H1 (cell line): ENCODE measurements around the gene TAF3. TPM values are rescaled to one million over a fixed set of nuclear protein-coding genes. Genes with fewer than 3 reads are reported as not detected.

Source experiments
- CTCF ChIA-PET: fragments of 300-600 bp; sonication (Branson Sonifier 250); formaldehyde crosslinking; loops from one replicate; lab custom pipeline; 2021; ENCODE audit not compliant: partially characterized antibody; lab: Charles Lee
- POLR2A ChIA-PET: fragments of 300-600 bp; sonication (Branson Sonifier 250); formaldehyde crosslinking; loops from one replicate; lab custom pipeline; 2021; ENCODE audit warnings: inconsistent platforms; ENCODE audit not compliant: partially characterized antibody; lab: Charles Lee
- DNase-seq, 2 experiments: peaks; one replicate each; pipeline versions ENCODE4 v3.0.0 to v3.0.0-alpha.2; 2010 to 2022; ENCODE audit warnings: low spot score in 2 of 2, low read depth in 1 of 2, mixed read lengths in 1 of 2
- FAIRE-seq: peaks from 2 replicates; lab custom pipeline; 2011; peaks lifted over from hg19 to GRCh38; lab: Jason Lieb, UNC
- H2AFZ ChIP-seq: 2 replicates; pipeline ENCODE4 v1.8.1; 2012; ENCODE audit warnings: low read length, inconsistent platforms
- H2AK5ac ChIP-seq: 2 replicates; pipeline ENCODE4 v1.6.1; 2013; ENCODE audit warnings: low read depth, low read length
- H2BK120ac ChIP-seq: replicated peaks from 2 replicates; pipeline ENCODE3; 2013; ENCODE audit warnings: low read depth, low read length, inconsistent platforms
- H2BK12ac ChIP-seq: 2 replicates; pipeline ENCODE4 v1.6.1; 2013; ENCODE audit warnings: low read depth, low read length
- H2BK15ac ChIP-seq: 2 replicates; pipeline ENCODE4 v1.6.1; 2013; ENCODE audit warnings: low read length
- H2BK20ac ChIP-seq: 2 replicates; pipeline ENCODE4 v1.6.1; 2013; ENCODE audit warnings: low read length
- H2BK5ac ChIP-seq: 2 replicates; pipeline ENCODE4 v1.6.1; 2013; ENCODE audit warnings: low read depth, low read length
- H3K14ac ChIP-seq: 2 replicates; pipeline ENCODE4 v1.6.1; 2013; ENCODE audit warnings: inconsistent platforms; ENCODE audit not compliant: insufficient read length
- H3K18ac ChIP-seq: 2 replicates; pipeline ENCODE4 v1.6.1; 2013; ENCODE audit warnings: low read length; ENCODE audit errors: extremely low read depth
- H3K23ac ChIP-seq: 2 replicates; pipeline ENCODE4 v1.6.1; 2013; ENCODE audit warnings: inconsistent platforms; ENCODE audit not compliant: insufficient read length
- H3K23me2 ChIP-seq: 2 replicates; pipeline ENCODE4 v1.6.1; 2013; ENCODE audit warnings: low read depth, low read length
- H3K27ac ChIP-seq: 2 replicates; pipeline ENCODE4 v1.6.1; 2011; ENCODE audit warnings: low read depth, low read length, inconsistent platforms
- H3K27me3 ChIP-seq, 4 experiments: replicated peaks in 1 of 4; 1 replicate in 1 of 4; 2 replicates in 3 of 4; pipeline versions ENCODE4 v1.6.1 to v1.8.1; 2011 to 2013; ENCODE audit warnings: low read length in 3 of 4, mild to moderate bottlenecking in 3 of 4, inconsistent platforms in 2 of 4, mixed read lengths in 2 of 4, moderate library complexity in 1 of 4; ENCODE audit not compliant: control insufficient read depth in 3 of 4, insufficient read depth in 3 of 4; ENCODE audit errors: extremely low read depth in 1 of 4
- H3K36me3 ChIP-seq, 4 experiments: 2 replicates each; pipeline versions ENCODE4 v1.6.1 to v1.8.1; 2011 to 2013; ENCODE audit warnings: mild to moderate bottlenecking in 4 of 4, low read length in 3 of 4, moderate library complexity in 2 of 4, control low read depth in 1 of 4, inconsistent platforms in 1 of 4; ENCODE audit not compliant: insufficient read depth in 4 of 4, control insufficient read depth in 2 of 4
- H3K4ac ChIP-seq: replicated peaks from 2 replicates; pipeline ENCODE3; 2013; ENCODE audit warnings: low read length, low read depth, mixed read lengths, inconsistent platforms; ENCODE audit not compliant: insufficient read length
- H3K4me1 ChIP-seq, 4 experiments: replicated peaks in 1 of 4; 1 replicate in 1 of 4; 2 replicates in 3 of 4; pipeline versions ENCODE4 v1.6.1 to v1.8.1; 2011 to 2013; ENCODE audit warnings: low read length in 3 of 4, inconsistent platforms in 2 of 4, mixed read lengths in 1 of 4; ENCODE audit not compliant: insufficient read depth in 4 of 4, control insufficient read depth in 3 of 4
- H3K4me2 ChIP-seq, 2 experiments: 2 replicates each; pipeline versions ENCODE4 v1.6.1 to v1.8.1; 2011 to 2013; ENCODE audit warnings: low read depth in 2 of 2, low read length in 2 of 2, control low read depth in 1 of 2, inconsistent platforms in 1 of 2, mild to moderate bottlenecking in 1 of 2; ENCODE audit not compliant: insufficient read depth in 1 of 2
- H3K4me3 ChIP-seq, 4 experiments: fragments of 200-600, 300-600 bp in 1 of 4; sonication (generic), shearing (Covaris generic), sonication (Bioruptor Twin) in 1 of 4; 2 replicates each; pipeline versions ENCODE4 v1.5.1 to v1.8.1; 2011 to 2016; ENCODE audit warnings: low read length in 4 of 4, low read depth in 3 of 4, control low read depth in 2 of 4, inconsistent platforms in 2 of 4, mild to moderate bottlenecking in 2 of 4, mixed read lengths in 1 of 4, moderate library complexity in 1 of 4; ENCODE audit not compliant: insufficient read depth in 2 of 4; ENCODE audit errors: extremely low read depth in 1 of 4
- H3K56ac ChIP-seq: replicated peaks from 2 replicates; pipeline ENCODE3; 2013; ENCODE audit warnings: low read depth, mild to moderate bottlenecking, mixed read lengths, low read length, inconsistent platforms; ENCODE audit not compliant: insufficient read length
- H3K79me1 ChIP-seq: 2 replicates; pipeline ENCODE4 v1.6.1; 2013; ENCODE audit warnings: low read depth, low read length, control low read depth
- H3K79me2 ChIP-seq, 2 experiments: 2 replicates each; pipeline versions ENCODE4 v1.6.1 to v1.8.1; 2012 to 2013; ENCODE audit warnings: low read length in 2 of 2, mild to moderate bottlenecking in 2 of 2, inconsistent platforms in 1 of 2; ENCODE audit not compliant: insufficient read depth in 2 of 2, control insufficient read depth in 1 of 2
- H3K9ac ChIP-seq, 4 experiments: replicated peaks in 1 of 4; 1 replicate in 1 of 4; 2 replicates in 3 of 4; pipeline versions ENCODE4 v1.6.1 to v1.8.1; 2011 to 2013; ENCODE audit warnings: low read depth in 3 of 4, low read length in 3 of 4, control low read depth in 2 of 4, mild to moderate bottlenecking in 2 of 4, moderate library complexity in 2 of 4, inconsistent platforms in 1 of 4; ENCODE audit errors: extremely low read depth in 1 of 4
- H3K9me3 ChIP-seq, 2 experiments: 2 replicates each; pipeline versions ENCODE4 v1.6.1 to v1.8.1; 2012 to 2013; ENCODE audit warnings: mild to moderate bottlenecking in 2 of 2, moderate library complexity in 2 of 2, control low read depth in 1 of 2, inconsistent platforms in 1 of 2, low read depth in 1 of 2, low read length in 1 of 2, mixed read lengths in 1 of 2; ENCODE audit not compliant: insufficient read depth in 2 of 2
- H4K20me1 ChIP-seq, 2 experiments: replicated peaks in 1 of 2; 2 replicates each; pipeline versions ENCODE3 to v1.8.1; 2011 to 2013; ENCODE audit warnings: inconsistent platforms in 2 of 2, low read length in 2 of 2, mild to moderate bottlenecking in 1 of 2; ENCODE audit not compliant: insufficient read depth in 2 of 2, control insufficient read depth in 1 of 2
- H4K5ac ChIP-seq: 2 replicates; pipeline ENCODE4 v1.6.1; 2013; ENCODE audit warnings: low read length, low read depth, mixed read lengths, inconsistent platforms; ENCODE audit not compliant: insufficient read length
- H4K8ac ChIP-seq: 2 replicates; pipeline ENCODE4 v1.8.0; 2013; ENCODE audit warnings: mild to moderate bottlenecking, moderate library complexity, low read length, inconsistent platforms; ENCODE audit not compliant: insufficient read depth; ENCODE audit errors: extremely low read depth
- H4K91ac ChIP-seq: replicated peaks from 2 replicates; pipeline ENCODE3; 2013; ENCODE audit warnings: low read length, mixed read lengths, inconsistent platforms; ENCODE audit not compliant: insufficient read length
- CHD1 ChIP-seq: IDR thresholded peaks from 2 replicates; pipeline ENCODE4 v1.6.1; 2012; ENCODE audit warnings: low read depth, low read length, improper control_type of control experiment
- CTBP2 ChIP-seq: IDR thresholded peaks from 2 replicates; pipeline ENCODE4 v1.7.0; 2011; ENCODE audit warnings: borderline replicate concordance, mild to moderate bottlenecking, moderate library complexity, mixed read lengths, low read length; ENCODE audit not compliant: insufficient read depth, insufficient read length
- FOSL1 ChIP-seq: IDR thresholded peaks from 2 replicates; pipeline ENCODE4 v1.6.1; 2011; ENCODE audit warnings: mild to moderate bottlenecking, low read depth, low read length, moderate library complexity; ENCODE audit not compliant: insufficient read depth
- GTF2F1 ChIP-seq: IDR thresholded peaks from 2 replicates; pipeline ENCODE4 v1.6.1; 2012; ENCODE audit warnings: low read depth, low read length, improper control_type of control experiment, borderline replicate concordance
- NRF1 ChIP-seq: IDR thresholded peaks from 2 replicates; pipeline ENCODE4 v1.6.1; 2011; ENCODE audit warnings: mild to moderate bottlenecking, low read depth, low read length, improper control_type of control experiment
- PHF8 ChIP-seq: fragments of 200-600 bp; sonication (generic); conservative IDR thresholded peaks from 2 replicates; pipeline ENCODE4 v1.7.1; 2012; ENCODE audit warnings: low read depth, mild to moderate bottlenecking, inconsistent platforms, low read length, moderate library complexity
- RXRA ChIP-seq: IDR thresholded peaks from 2 replicates; pipeline ENCODE4 v1.6.1; 2011; ENCODE audit warnings: low read depth, mild to moderate bottlenecking, low read length, moderate library complexity; ENCODE audit not compliant: insufficient read depth
- SIN3A ChIP-seq, 2 experiments: IDR thresholded peaks in 1 of 2; conservative IDR thresholded peaks in 1 of 2; 2 replicates each; pipeline ENCODE4 v1.6.1; 2011 to 2012; ENCODE audit warnings: low read length in 2 of 2, improper control_type of control experiment in 1 of 2, low read depth in 1 of 2, mild to moderate bottlenecking in 1 of 2
- SP4 ChIP-seq: IDR thresholded peaks from 2 replicates; pipeline ENCODE4 v1.6.1; 2012; ENCODE audit warnings: low read length, inconsistent platforms
- SUZ12 ChIP-seq: fragments of 200-600 bp; sonication (generic); IDR thresholded peaks from 2 replicates; pipeline ENCODE4 v1.6.1; 2012; ENCODE audit warnings: mild to moderate bottlenecking, inconsistent platforms, low read length, moderate library complexity, mixed read lengths
- TAF7 ChIP-seq: optimal IDR thresholded peaks from 2 replicates; pipeline ENCODE3; 2011; ENCODE audit warnings: low read depth, mild to moderate bottlenecking, inconsistent platforms, low read length, moderate library complexity, borderline replicate concordance
- YY1 ChIP-seq: IDR thresholded peaks from 2 replicates; pipeline ENCODE4 v1.6.1; 2011; ENCODE audit warnings: low read depth, mild to moderate bottlenecking, low read length
- WGBS, 2 experiments: shearing (Covaris generic) in 1 of 2; methylation state at CpG; one replicate each; pipeline versions ENCODE4 v1.1.6 to v1.1.7; 2013 to 2015; ENCODE audit warnings: low lambda C conversion rate in 2 of 2, mixed read lengths in 2 of 2, inconsistent platforms in 1 of 2, low coverage in 1 of 2, missing lambda C conversion rate in 1 of 2; ENCODE audit not compliant: insufficient replicate concordance in 2 of 2, insufficient coverage in 1 of 2, insufficient read length in 1 of 2; ENCODE audit errors: extremely low coverage in 1 of 2, missing lambda C conversion rate in 1 of 2; 5-methylcytosine and 5-hydroxymethylcytosine counted together
- polyA plus RNA-seq, 7 experiments: library from polyadenylated mRNA; depleted of rRNA in 3 of 7; stranded (reverse) in 5 of 7; unstranded in 2 of 7; fragments of >200 nt in 5 of 7; fragments of 200-250 nt in 2 of 7; gene quantifications; 1 replicate in 5 of 7; 2 replicates in 1 of 7; 4 replicates in 1 of 7; pipeline versions ENCODE4 v1.2.1 to v1.2.3, GENCODE V29; 2011 to 2013; ENCODE audit warnings: missing spikeins in 2 of 7, mixed read lengths in 2 of 7
- total RNA-seq: library from RNA; stranded (reverse); fragmentation: NEBNext Ultra II Directional; extraction: Animal tissue kit (Norgen Biotek cat#: 25700); gene quantifications from 2 replicates; pipeline ENCODE4 v1.2.1, GENCODE V29; 2021
- TF ChIP-seq, protein P1 (sequence below): IDR thresholded peaks from 2 replicates; pipeline ENCODE4 v1.6.1; 2012; ENCODE audit warnings: inconsistent platforms

TAF3 gene
- total and polyA plus RNA-seq, 2 of the 8 experiments (the other 6 are each of a cell fraction or from before 2014, with no cell fraction given) = 1.5 to 11.2 TPM

DNA sequence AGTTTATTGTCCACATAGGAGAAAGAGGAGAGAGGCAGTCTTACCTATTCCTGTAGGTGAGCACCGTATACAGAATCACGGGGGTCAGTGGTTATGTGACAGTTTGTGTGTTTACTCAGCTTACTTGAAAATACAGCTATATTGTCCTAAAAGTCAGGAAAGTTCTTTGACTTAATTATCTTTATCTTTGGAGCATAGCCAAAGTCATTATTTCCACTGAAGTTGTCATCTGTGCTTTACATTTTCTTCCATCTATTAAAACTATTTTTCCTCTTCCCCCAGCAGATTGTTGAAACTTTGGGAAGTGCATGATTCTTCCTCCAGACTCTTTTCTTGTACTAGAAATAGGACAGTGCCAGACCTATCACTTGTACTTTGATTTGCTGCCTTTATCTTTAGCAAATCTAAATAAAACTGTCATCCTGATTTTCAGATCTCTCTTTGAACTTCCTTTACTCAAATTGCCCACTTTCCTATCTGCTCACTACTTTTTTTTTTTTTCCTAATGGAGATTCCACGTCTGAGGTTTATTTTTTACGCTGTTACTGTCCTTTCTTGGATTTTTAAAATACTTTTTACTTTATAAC, 58.3 kb downstream of the TAF3 start:
- no peak overlapping the region for H2BK15ac ChIP-seq
- no peak overlapping the region for H2AFZ ChIP-seq
- no peak overlapping the region for H2BK5ac ChIP-seq
- no peaks in the 10 kb centered on the region for H3K9me3 ChIP-seq
- H4K20me1 ChIP-seq = peaks cover 0 to 1% of the 10 kb centered on the region in 2 experiments
- H3K27me3 ChIP-seq = no peaks in the 10 kb centered on the region
- no peak overlapping the region for H3K4ac ChIP-seq
- CTCF ChIA-PET = interaction anchor here (1.2 kb wide), 1 partner anchor 161 kb away, joined by 3 read pairs; no protein-coding TSS in a partner anchor
- H4K5ac ChIP-seq = no peak overlapping the region
- no peak overlapping the region for H2BK120ac ChIP-seq
- H2BK12ac ChIP-seq = no peak overlapping the region
- no peak overlapping the region for H4K8ac ChIP-seq
- no peak overlapping the region for H3K56ac ChIP-seq
- no peak overlapping the region for H3K18ac ChIP-seq
- H3K36me3 ChIP-seq = no peaks in the 10 kb centered on the region
- no peaks in the 10 kb centered on the region for H3K79me2 ChIP-seq
- no peak overlapping the region for H2AK5ac ChIP-seq
- no peak overlapping the region for H4K91ac ChIP-seq
- no peak overlapping the region for H2BK20ac ChIP-seq
- no peak overlapping the region for H3K14ac ChIP-seq
- DNase-seq (no peak), FAIRE-seq (no peak)
- no peaks in the 10 kb centered on the region for H3K23me2 ChIP-seq
- H3K23ac ChIP-seq = no peak overlapping the region
- no peaks in the 10 kb centered on the region for H3K79me1 ChIP-seq
- no peak overlapping the region for H3K4me2 ChIP-seq
- no peaks in the 10 kb centered on the region for H3K4me1 ChIP-seq
- no peak overlapping the region for H3K9ac ChIP-seq
- 73% methylated on average over 4 of the region's 4 CpGs; no CpG with 5 or more reads in 1 of the 2 experiments for WGBS, 2 experiments
- POLR2A ChIA-PET = no interaction called here
- no peak overlapping the region for H3K4me3 ChIP-seq
- H3K27ac ChIP-seq = no peak overlapping the region
- TF ChIP-seq SUZ12 (no peak), SIN3A (conservative IDR thresholded peaks at IDR 0.05 in 1 of 2, IDR thresholded peaks at IDR 0.05 in 1 of 2; ENCODE audit: low read depth in 1 of 2, low read length in 2 of 2) (no peak), GTF2F1 (no peak), SP4 (no peak), CTBP2 (no peak), FOSL1 (no peak), PHF8 (no peak), YY1 (no peak), RXRA (no peak), NRF1 (no peak), CHD1 (no peak), TAF7 (no peak)
- TF ChIP-seq, protein P1, sequence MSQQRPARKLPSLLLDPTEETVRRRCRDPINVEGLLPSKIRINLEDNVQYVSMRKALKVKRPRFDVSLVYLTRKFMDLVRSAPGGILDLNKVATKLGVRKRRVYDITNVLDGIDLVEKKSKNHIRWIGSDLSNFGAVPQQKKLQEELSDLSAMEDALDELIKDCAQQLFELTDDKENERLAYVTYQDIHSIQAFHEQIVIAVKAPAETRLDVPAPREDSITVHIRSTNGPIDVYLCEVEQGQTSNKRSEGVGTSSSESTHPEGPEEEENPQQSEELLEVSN = no peak
